GM12873 (cell line): ENCODE measurements around the gene LRCH1.

Source experiments
- CTCF ChIP-seq: IDR thresholded peaks from 2 replicates; pipeline ENCODE4 v1.5.1; 2012; ENCODE audit warnings: low read depth, mild to moderate bottlenecking, moderate library complexity, low read length, control low read depth; ENCODE audit not compliant: insufficient read depth; ENCODE audit errors: missing control alignments

LRCH1 gene

GRCh38 chr13:46782066-46782465 is 229.1 kb downstream of the LRCH1 start:
- TF ChIP-seq CTCF: no peak

GRCh38 chr13:46782691-46783090 is 229.7 kb downstream of the LRCH1 start:
- TF ChIP-seq CTCF: no peak

DNA sequence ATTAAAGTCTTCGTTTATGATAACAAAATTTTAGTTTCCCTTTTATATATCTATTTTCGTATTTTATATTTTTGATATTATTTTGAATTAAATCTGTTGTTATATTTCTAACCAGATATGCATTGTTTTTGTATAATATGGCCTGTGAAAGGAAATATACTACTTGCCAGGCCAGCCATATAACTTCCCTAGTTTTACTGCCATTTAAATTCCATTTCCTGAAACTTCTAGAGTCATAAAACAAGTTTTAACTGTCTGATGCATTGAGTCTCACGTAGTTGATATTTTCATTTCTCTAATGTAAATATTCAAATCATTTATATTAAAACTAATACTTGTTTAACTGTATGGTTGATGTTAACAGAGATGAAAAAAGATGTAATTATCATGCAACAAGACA is 230.5 kb downstream of the LRCH1 start:
- TF ChIP-seq CTCF: no peak

GRCh38 chr13:46795321-46795720 is 242.4 kb downstream of the LRCH1 start:
- no peak for TF ChIP-seq CTCF

- no peak for TF ChIP-seq CTCF
Measured at GRCh38 chr13:46796129-46796514, 243.2 kb downstream of the LRCH1 start.

DNA sequence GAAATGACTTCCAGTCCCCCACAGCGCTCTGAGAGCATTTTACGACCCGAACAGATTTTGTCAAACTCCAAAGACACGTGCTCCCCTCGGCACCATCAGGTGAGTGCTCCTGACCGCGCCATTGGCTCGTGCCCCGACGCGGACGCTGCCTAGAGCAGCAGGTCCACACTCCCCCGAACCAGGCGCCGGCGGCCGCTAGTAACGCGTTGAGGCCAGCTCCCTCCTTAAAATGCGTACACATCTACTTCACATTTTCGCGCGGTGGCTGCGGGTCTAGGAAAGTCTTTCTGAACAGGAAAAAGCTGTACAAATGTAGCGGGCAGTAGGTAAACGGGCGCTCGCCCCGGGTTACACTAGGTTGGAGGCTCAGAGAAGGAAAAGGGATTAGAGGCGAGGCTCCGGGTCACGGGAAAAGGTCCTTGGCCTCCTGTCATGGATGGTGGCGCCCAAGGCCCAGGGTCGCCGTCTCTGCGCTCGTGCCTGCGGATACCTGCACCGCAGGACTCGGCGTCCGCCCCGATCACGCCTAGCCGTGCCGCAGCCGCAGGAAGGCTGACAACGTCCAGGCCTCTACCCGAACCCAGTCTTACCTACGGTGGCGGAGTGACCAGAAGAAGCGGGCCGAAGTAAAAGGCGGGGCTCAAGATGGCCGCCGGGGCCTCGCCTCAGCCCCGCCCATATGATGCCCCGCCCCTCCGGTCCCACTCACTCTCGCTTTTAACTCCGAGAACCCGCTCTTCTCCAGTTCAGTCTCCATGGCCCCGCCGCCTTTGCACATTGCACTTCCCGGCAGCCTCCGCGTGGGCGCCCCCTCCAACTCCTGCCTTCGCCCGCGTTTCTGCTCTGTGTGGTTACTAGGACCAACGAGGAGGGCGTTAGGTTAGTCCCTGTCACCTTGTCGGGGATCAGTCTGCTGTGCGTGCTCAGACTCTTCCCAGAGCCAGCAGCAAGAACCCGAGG is 243.8 kb downstream of the LRCH1 start, which contains the start of gene ESD:
ESD (minus strand) TSS at position 647 of the 960 bp plus-strand sequence. CDS start 5,748 bp downstream, outside the sequence.
- TF ChIP-seq CTCF: no peak

GRCh38 chr13:46797501-46798237 is 244.7 kb downstream of the LRCH1 start:
- no peak for TF ChIP-seq CTCF
